Thymus (tissue), 11 donors: ENCODE results near the gene EEF1A2. TPM values are rescaled to one million over a fixed set of nuclear protein-coding genes. Genes with fewer than 3 reads are reported as not detected.
"Not testable (repeated sequence)": the region's sequence is repeated elsewhere in the genome, so short reads cannot be mapped to it uniquely, and the experiment has no call there.

Source experiments
- DNase-seq, 9 donors: peaks; one replicate each; pipeline ENCODE4 v3.0.0-alpha.2; 2013; ENCODE audit warnings: low spot score in 9 of 9, low read depth in 6 of 9, missing footprints in 1 of 9
- H3K27ac ChIP-seq, 2 donors: one replicate each; pipeline ENCODE4 v1.5.1; 2013; ENCODE audit warnings: control low read depth in 1 of 2, low read depth in 1 of 2, low read length in 1 of 2, mild to moderate bottlenecking in 1 of 2, moderate library complexity in 1 of 2
- H3K27me3 ChIP-seq, 2 donors: one replicate each; pipeline ENCODE4 v1.5.1; 2013; ENCODE audit warnings: low read length in 1 of 2; ENCODE audit not compliant: control insufficient read depth in 2 of 2, insufficient read depth in 1 of 2
- H3K36me3 ChIP-seq, 2 donors: one replicate each; pipeline ENCODE4 v1.5.1; 2013; ENCODE audit warnings: low read length in 1 of 2, mild to moderate bottlenecking in 1 of 2, moderate library complexity in 1 of 2; ENCODE audit not compliant: control insufficient read depth in 2 of 2, insufficient read depth in 2 of 2
- H3K4me1 ChIP-seq, 2 donors: one replicate each; pipeline ENCODE4 v1.5.1; 2013; ENCODE audit warnings: low read length in 2 of 2; ENCODE audit not compliant: control insufficient read depth in 2 of 2, insufficient read depth in 2 of 2
- H3K4me3 ChIP-seq, 2 donors: one replicate each; pipeline ENCODE4 v1.5.1; 2013; ENCODE audit warnings: low read length in 2 of 2, control low read depth in 1 of 2, mild to moderate bottlenecking in 1 of 2
- H3K9me3 ChIP-seq, 2 donors: one replicate each; pipeline ENCODE4 v1.5.1; 2013; ENCODE audit warnings: low read length in 1 of 2, mild to moderate bottlenecking in 1 of 2; ENCODE audit not compliant: control insufficient read depth in 2 of 2, insufficient read depth in 1 of 2
- WGBS: extraction: QIAGEN DNeasy Blood & Tissue Kit; methylation state at CpG from one replicate; pipeline ENCODE4 v1.1.7; 2013; 5-methylcytosine and 5-hydroxymethylcytosine counted together
- polyA plus RNA-seq: library from polyadenylated mRNA; stranded (reverse); fragments of 200-250 nt; gene quantifications from one replicate; pipeline ENCODE4 v1.2.3, GENCODE V29; 2013
- total RNA-seq: library from RNA; stranded (reverse); fragments of 120-200 nt; gene quantifications from one replicate; pipeline ENCODE4 v1.2.4, GENCODE V29; 2013
- donor health status: healthy.

EEF1A2 gene
- total and polyA plus RNA-seq, 2 donors = 0.19 to 2.2 TPM

GRCh38 chr20:63518946-63519667 lies 20.2 kb upstream of the EEF1A2 start:
- peaks cover 20 to 38% of the 10 kb centered on the region in 2 donors for H3K27me3 ChIP-seq
- H3K4me3 ChIP-seq = peak overlapping the region; percentile 52 to 95
- peaks cover 3 to 14% of the 10 kb centered on the region in 2 donors for H3K36me3 ChIP-seq
- H3K4me1 ChIP-seq = peaks cover 14 to 24% of the 10 kb centered on the region in 2 donors
- peaks cover 2 to 17% of the 10 kb centered on the region in 2 donors for H3K9me3 ChIP-seq
- no peak overlapping the region for H3K27ac ChIP-seq
- DNase-seq = no peak
- WGBS = 81% methylated on average over 32 of the region's 32 CpGs

DNA sequence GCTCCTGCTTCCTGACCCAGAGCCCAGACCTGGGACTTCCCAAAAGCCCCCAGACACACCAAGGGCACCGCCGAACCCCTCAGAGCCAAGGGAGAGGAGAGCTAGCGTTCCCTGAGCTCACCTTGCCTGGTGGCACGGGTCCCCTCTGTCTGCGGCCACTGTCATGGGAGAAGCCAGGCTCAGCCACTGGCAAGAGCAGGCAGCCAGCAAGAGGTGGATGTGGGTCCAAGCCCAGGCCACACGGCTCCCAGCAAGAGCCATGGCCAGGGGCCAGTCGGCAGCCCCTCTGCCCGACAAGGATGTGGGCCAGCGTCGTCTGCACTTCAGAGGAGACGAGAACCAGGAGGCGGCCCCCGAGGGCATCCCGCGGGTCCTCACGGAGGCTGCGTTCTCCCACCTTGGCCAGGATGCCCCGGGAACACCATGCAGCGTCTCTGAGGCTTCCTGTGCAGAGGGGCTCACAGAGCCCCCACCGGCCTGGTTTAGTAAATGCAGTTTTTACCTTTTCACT lies 19.5 kb upstream of the EEF1A2 start:
- Histone ChIP-seq H3K9me3 (peaks cover 2 to 10% of the 10 kb centered on the region in 2 donors), H3K4me3 (no peak overlapping the region), H3K36me3 (peaks cover 3 to 14% of the 10 kb centered on the region in 2 donors), H3K27me3 (peaks cover 20 to 38% of the 10 kb centered on the region in 2 donors), H3K4me1 (peaks cover 14 to 24% of the 10 kb centered on the region in 2 donors), H3K27ac (no peak overlapping the region)
- 87% methylated on average over 20 of the region's 20 CpGs for WGBS
- DNase-seq = no peak

DNA sequence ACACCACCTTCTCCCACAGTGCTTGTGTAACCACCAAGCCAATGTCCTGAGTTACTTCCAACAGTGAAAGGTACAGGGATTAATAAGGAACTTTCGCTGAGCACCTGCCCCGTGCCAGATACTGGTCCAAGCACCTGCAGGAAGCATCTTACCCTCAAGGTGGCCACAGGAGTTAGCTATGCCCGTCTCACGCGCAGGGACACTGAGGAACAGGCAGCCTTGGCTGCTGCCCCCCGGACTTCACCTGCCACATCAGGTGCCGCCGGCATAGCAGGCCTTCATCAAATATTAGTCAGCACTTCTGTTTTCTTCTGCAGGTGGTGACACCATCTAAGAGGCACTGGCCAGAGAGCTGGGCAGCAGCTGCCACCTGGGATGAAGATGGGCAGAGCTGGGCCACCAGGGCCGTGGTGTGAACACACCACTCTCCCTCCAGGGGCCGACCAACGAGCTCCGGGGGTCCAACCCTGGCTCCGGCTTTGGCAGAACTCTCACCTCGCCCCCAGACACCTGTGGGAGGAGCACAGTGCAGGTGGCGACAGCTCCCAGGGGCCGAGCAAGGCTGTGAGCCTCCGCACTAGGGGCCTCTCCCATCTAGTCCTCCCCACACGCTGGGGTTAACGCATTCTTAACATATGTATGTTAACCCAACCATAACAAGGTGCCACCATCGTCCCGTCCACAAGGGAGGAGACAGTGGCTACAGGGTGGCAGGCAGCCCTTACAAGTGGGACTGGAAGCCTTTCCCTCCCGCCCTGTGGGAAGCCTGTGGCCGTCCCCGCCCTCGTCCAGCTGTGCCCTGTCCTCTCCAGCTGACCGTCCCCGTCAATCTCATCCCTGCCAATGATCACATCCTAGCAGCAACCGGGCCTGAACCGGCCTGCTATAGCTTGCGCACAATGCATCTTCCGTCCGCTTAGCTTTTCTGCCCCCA lies 18.8 kb upstream of the EEF1A2 start:
- H3K9me3 ChIP-seq = peaks cover 0 to 3% of the 10 kb centered on the region in 2 donors
- H3K4me1 ChIP-seq = peaks cover 14 to 24% of the 10 kb centered on the region in 2 donors
- 94% methylated on average over 32 of the region's 32 CpGs for WGBS
- peaks cover 2 to 8% of the 10 kb centered on the region in 2 donors for H3K36me3 ChIP-seq
- no peak overlapping the region for H3K27ac ChIP-seq
- DNase-seq = no peak
- H3K27me3 ChIP-seq = peaks cover 20 to 39% of the 10 kb centered on the region in 2 donors
- H3K4me3 ChIP-seq = no peak overlapping the region

DNA sequence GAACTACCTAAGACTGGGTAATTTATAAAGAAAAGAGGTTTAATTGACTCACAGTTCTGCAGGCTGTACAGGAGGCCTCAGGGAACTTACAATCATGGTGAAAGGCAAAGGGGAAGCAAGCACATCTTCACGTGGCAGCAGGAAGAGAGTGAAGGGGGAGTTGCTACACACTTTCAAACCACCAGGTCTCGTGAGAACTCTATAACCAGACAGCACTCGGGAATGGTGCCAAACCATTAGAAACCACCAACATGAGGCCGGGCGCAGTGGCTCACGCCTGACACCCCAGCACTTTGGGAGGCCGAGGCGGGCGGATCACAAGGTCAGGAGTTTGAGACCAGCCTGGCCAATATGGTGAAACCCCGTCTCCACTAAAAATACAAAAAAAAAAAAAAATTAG lies 15.6 kb upstream of the EEF1A2 start:
- peaks cover 14 to 37% of the 10 kb centered on the region in 2 donors for H3K27me3 ChIP-seq
- not testable (repeated sequence) for H3K36me3 ChIP-seq, DNase-seq, H3K4me1 ChIP-seq, H3K9me3 ChIP-seq, H3K27ac ChIP-seq, H3K4me3 ChIP-seq
- 51% methylated on average over 10 of the region's 10 CpGs for WGBS

DNA sequence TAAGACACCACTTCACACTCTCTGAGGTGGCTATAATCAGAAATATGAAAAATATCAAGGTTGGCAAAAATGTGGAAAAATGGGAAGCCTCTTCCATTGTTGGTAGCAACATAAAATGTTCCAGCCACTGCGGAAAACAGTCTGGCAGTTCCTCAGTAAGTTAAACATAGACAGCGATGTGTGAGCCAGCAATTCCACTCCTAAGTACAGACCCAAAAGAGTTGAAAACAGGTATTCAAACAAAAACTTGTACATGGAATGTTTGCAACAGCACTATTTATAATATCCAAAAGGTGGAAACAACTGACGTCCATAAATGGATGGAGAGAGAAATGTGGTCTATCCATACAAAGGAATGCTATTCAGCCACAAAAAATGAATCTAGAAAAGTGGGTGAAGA lies 14.3 kb upstream of the EEF1A2 start:
- no peaks in the 10 kb centered on the region for H3K36me3 ChIP-seq
- WGBS = 94% methylated on average over 3 of the region's 3 CpGs
- no peaks in the 10 kb centered on the region for H3K4me1 ChIP-seq
- H3K27ac ChIP-seq = no peak overlapping the region
- H3K4me3 ChIP-seq = no peak overlapping the region
- peaks cover 0 to 3% of the 10 kb centered on the region in 2 donors for H3K9me3 ChIP-seq
- H3K27me3 ChIP-seq = peaks cover 2 to 26% of the 10 kb centered on the region in 2 donors
- no peak for DNase-seq

DNA sequence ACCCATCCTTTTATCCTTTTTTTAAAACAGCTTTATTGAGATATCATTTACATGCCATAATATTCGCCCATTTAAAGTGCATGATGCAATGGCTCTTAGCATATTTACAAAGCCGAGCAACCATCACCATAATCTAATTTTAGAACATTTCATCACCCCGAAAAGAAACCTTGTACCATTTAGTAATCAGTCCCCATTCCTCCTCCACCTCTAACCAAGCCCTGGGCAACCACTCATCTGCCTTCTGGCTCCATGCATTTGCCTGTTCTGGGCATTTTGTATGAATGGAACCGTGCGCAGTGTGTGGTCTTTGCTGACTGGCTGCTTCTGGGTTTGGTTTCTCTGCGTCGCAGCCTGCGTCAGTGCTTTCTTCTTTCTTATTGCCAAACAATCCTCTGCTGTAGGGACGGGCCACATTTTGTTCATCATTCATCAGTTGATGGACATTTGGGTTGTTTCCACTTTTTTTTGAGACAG lies 10.2 kb upstream of the EEF1A2 start:
- H3K27ac ChIP-seq = no peak overlapping the region
- peaks cover 3 to 16% of the 10 kb centered on the region in 2 donors for H3K9me3 ChIP-seq
- WGBS = 95% methylated on average over 9 of the region's 9 CpGs
- H3K4me1 ChIP-seq = no peaks in the 10 kb centered on the region
- peaks cover 0 to 16% of the 10 kb centered on the region in 2 donors for H3K27me3 ChIP-seq
- no peak overlapping the region for H3K4me3 ChIP-seq
- no peak for DNase-seq
- no peaks in the 10 kb centered on the region for H3K36me3 ChIP-seq

DNA sequence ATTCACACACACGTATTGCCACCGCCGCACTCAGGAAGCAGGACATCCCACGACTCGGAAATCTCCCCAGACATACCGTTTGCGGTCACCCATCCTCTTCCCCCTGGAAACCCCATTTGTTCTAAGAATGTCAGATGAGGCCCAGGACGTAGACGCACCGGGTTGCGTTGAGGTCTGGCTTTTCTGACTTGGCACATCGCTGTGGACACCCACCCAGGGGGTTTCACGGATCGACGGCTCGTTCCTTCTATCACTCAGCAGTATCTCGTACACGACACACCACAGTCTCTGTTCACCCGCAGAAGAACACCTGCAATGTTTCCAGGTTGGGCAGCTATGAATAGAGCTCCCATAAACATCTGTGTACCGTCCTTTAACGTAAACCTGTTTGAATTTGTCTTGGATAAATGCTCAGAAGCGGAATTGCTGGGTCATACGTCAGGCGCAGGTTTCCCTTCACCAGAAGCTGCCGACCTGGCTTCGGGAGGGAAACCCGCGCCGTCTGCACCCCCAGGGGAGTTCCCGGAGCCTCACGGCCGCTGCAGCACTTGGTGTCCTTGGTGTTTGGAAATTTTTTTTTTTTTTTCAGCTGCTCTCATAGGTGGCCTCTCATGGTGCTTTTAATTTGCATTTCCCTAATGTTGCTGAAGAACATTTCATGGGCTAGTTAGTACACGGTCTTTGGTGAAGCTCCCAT lies 9.3 kb upstream of the EEF1A2 start:
- no peak for DNase-seq
- peaks cover 0 to 21% of the 10 kb centered on the region in 2 donors for H3K27me3 ChIP-seq
- H3K9me3 ChIP-seq = peaks cover 3 to 16% of the 10 kb centered on the region in 2 donors
- no peak overlapping the region for H3K4me3 ChIP-seq
- WGBS = 87% methylated on average over 33 of the region's 33 CpGs
- no peaks in the 10 kb centered on the region for H3K4me1 ChIP-seq
- H3K36me3 ChIP-seq = no peaks in the 10 kb centered on the region
- no peak overlapping the region for H3K27ac ChIP-seq

DNA sequence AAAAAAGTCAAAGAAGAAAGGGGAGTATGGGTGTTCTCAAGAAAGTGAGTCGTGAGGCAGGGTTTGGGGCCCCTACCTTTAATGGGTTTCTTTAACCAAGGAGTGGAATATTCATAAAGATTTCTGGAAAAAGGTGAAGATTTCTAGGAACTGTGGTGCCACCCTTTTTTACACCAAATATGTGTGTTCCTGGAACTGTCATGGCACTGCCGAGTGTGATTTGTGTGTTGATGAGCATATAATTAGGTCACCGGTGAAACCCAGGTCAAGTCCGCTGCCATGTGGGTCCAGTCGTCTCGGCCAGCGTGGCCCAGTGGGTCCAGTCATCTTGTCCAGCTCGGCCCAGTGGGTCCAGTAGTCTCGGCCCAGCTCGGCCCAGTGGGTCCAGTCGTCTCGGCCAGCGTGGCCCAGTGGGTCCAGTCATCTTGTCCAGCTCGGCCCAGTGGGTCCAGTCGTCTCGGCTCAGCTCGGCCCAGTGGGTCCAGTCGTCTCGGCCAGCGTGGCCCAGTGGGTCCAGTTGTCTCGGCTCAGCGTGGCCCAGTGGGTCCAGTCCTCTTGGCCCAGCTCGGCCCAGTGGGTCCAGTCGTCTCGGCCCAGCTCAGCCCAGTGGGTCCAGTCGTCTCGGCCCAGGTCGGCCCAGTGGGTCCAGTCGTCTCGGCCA lies 8.3 kb upstream of the EEF1A2 start:
- DNase-seq = no peak
- H3K4me3 ChIP-seq = no peak overlapping the region
- no peak overlapping the region for H3K27ac ChIP-seq
- H3K4me1 ChIP-seq = no peaks in the 10 kb centered on the region
- peaks cover 3 to 28% of the 10 kb centered on the region in 2 donors for H3K27me3 ChIP-seq
- 93% methylated on average over 30 of the region's 30 CpGs for WGBS
- H3K36me3 ChIP-seq = no peaks in the 10 kb centered on the region
- peaks cover 3 to 16% of the 10 kb centered on the region in 2 donors for H3K9me3 ChIP-seq
